ENCODE measurements around the gene NOL6. TPM values are rescaled to one million over a fixed set of nuclear protein-coding genes. Genes with fewer than 3 reads are reported as not detected.
"Not testable (repeated sequence)": the region's sequence is repeated elsewhere in the genome, so short reads cannot be mapped to it uniquely, and the experiment has no call there.

Gene NOL6, protein sequence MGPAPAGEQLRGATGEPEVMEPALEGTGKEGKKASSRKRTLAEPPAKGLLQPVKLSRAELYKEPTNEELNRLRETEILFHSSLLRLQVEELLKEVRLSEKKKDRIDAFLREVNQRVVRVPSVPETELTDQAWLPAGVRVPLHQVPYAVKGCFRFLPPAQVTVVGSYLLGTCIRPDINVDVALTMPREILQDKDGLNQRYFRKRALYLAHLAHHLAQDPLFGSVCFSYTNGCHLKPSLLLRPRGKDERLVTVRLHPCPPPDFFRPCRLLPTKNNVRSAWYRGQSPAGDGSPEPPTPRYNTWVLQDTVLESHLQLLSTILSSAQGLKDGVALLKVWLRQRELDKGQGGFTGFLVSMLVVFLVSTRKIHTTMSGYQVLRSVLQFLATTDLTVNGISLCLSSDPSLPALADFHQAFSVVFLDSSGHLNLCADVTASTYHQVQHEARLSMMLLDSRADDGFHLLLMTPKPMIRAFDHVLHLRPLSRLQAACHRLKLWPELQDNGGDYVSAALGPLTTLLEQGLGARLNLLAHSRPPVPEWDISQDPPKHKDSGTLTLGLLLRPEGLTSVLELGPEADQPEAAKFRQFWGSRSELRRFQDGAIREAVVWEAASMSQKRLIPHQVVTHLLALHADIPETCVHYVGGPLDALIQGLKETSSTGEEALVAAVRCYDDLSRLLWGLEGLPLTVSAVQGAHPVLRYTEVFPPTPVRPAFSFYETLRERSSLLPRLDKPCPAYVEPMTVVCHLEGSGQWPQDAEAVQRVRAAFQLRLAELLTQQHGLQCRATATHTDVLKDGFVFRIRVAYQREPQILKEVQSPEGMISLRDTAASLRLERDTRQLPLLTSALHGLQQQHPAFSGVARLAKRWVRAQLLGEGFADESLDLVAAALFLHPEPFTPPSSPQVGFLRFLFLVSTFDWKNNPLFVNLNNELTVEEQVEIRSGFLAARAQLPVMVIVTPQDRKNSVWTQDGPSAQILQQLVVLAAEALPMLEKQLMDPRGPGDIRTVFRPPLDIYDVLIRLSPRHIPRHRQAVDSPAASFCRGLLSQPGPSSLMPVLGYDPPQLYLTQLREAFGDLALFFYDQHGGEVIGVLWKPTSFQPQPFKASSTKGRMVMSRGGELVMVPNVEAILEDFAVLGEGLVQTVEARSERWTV
- polyA plus RNA-seq: 10 to 100 TPM in 2 of 3 donors, 1 to 10 TPM in 1; 9.7 to 21.7 (median 18.8) TPM

DNA sequence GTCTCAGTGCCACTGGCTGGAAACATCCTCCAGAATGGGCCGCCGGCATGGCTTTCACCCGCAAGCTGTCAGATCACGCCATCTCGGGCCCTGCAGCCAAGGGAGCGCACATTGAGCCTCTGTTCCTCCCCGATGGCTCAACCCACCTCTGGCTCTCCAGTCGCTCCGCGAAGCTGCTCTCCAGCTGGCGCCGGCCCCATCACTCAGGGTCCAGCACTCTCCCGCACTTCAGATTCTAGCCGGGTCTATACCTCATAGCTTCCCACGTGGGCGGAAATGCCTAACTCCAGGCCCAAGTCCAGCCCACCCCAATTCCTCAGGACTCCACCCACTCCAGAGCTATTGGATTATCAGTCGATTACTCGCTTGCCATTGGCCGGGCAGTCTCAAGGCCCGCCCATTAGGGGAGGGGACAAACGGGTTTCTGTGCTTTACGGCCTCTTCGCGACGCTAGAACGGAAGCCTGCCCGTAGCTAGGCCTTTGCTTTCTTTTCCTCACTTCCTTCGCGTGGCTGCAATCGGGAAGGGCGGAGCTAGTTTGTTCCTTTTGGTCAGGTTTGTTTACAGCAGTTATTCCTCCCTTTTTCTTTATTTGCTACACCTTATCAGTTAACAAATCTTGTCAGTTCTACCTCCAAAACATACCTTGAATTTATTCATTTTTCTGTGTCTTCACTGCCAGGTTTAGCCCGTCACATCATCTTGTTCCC is at the start of gene NOL6:
TSS of gene NOL6 (minus strand) at position 282 of the 710 bp plus-strand sequence. CDS start at position 200, 82 bp downstream.
- no peaks in the 10 kb centered on the region for H3K9me3 Mint-ChIP-seq
- H3K27me3 Mint-ChIP-seq (ENCODE audit: low read depth in 3 of 3): peaks cover 6 to 8% (median 6%) of the 10 kb centered on the region in 3 donors
- peaks cover 6 to 23% (median 13%) of the 10 kb centered on the region in 3 donors for H3K36me3 Mint-ChIP-seq
- peak; percentile 98 to 99 (median 98) for DNase-seq
- H3K27ac Mint-ChIP-seq: peak within 1 kb of the TSS; percentile 92 to 99 (median 96)
- H3K4me1 Mint-ChIP-seq: peaks cover 20 to 36% of the 10 kb centered on the region in 2 donors
- peak within 1 kb of the TSS; percentile 97 to 100 (median 97) for H3K4me3 Mint-ChIP-seq

DNA sequence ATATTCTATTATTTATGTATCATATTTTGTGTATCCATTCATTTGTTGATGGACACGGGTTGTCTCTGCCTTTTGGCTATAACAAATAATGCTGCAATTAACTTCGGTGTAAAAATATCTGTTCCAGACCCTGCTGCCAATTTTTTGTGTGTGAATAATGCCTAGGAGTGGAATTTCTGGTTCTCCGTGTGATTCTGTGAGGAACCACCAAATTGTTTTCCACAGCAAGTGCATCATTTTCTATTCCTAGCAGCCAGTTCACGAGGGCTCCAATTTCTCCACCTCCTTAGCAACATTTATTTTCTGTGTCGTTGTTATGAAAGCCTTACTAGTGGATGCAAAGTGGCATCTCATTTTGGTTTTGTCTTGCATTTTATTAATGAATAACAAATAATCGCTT is 48.1 kb upstream of the NOL6 start:
- H3K4me1 Mint-ChIP-seq, H3K9me3 Mint-ChIP-seq, H3K36me3 Mint-ChIP-seq, DNase-seq, H3K4me3 Mint-ChIP-seq, H3K27ac Mint-ChIP-seq: not testable (repeated sequence)
- peaks cover 4 to 18% (median 7%) of the 10 kb centered on the region in 3 donors for H3K27me3 Mint-ChIP-seq (ENCODE audit: low read depth in 3 of 3)

DNA sequence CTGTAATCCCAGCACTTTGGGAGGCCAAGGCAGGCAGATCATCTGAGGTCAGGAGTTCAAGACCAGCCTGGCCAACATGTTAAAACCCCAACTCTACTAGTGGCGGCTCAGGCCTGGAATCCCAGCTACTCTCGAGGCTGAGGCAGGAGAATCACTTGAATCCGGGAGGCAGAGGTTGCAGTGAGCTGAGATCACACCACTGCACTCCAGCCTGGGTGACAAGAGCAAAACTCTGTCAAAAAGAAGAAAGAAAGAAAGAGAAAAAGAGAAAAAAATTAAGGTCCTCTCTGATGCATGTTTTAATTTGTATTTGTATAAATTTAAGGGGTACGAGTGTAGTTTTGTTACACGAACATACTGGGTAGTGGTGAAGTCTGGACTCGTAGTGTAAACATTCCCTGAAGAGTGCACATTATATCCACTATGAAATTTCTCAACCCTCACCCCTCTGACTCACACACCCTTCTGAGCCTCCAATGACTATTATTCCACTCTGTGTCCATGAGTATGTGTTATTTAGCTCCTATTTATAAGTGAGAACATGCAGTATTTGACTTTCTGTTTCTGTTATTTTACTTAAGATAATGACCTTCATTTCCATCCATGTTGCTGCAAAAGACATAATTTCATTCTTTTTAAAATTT is 44.3 kb upstream of the NOL6 start:
- not testable (repeated sequence) for H3K36me3 Mint-ChIP-seq, H3K9me3 Mint-ChIP-seq, H3K4me3 Mint-ChIP-seq, DNase-seq, H3K4me1 Mint-ChIP-seq, H3K27ac Mint-ChIP-seq
- peaks cover 1 to 12% (median 8%) of the 10 kb centered on the region in 3 donors for H3K27me3 Mint-ChIP-seq (ENCODE audit: low read depth in 3 of 3)

DNA sequence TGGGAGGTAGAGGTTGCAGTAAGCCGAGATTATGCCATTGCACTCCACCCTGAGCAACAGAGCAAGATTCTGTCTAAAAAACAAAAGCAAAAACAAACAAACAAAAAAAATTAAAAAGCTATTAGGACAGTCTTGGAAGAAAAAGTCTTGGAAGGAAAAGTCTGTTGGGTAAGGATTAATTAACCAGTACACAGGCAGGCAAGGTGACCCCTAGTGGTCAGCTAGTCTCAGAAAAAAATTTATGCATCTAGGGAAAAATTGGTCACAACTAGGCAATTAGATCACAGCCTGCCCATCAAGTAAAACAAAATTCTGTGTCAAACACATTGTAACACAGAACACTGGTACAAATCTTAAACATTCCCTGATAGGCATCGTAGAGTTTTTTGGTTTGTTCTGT is 43.6 kb upstream of the NOL6 start:
- H3K4me1 Mint-ChIP-seq: no peaks in the 10 kb centered on the region
- no peak overlapping the region for H3K27ac Mint-ChIP-seq
- peak; percentile 4 to 9 (median 4) for DNase-seq
- no peak overlapping the region for H3K4me3 Mint-ChIP-seq
- H3K36me3 Mint-ChIP-seq: no peaks in the 10 kb centered on the region
- H3K9me3 Mint-ChIP-seq: no peaks in the 10 kb centered on the region
- H3K27me3 Mint-ChIP-seq (ENCODE audit: low read depth in 3 of 3): peaks cover 1 to 13% (median 9%) of the 10 kb centered on the region in 3 donors

DNA sequence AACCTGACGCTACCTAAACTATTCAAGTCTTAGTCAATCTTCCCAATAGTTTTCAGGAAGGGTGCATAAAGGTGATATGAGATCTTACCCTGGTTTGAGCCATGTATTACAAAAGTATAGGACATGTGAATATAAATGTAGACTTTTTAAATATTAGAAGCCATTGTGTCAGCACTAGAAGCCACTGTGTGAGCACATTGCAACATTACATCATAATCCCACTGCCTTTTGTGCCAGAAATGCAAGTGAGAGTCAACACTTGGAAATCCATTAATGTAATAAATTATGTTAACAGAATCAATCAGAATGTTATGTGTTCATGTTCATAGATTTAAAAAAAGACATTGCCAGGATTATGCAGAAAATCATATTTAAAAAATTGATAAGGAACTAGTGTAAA is 42.7 kb upstream of the NOL6 start:
- H3K27me3 Mint-ChIP-seq (ENCODE audit: low read depth in 3 of 3): peaks cover 0 to 17% (median 12%) of the 10 kb centered on the region in 3 donors
- not testable (repeated sequence) for H3K36me3 Mint-ChIP-seq, H3K9me3 Mint-ChIP-seq

DNA sequence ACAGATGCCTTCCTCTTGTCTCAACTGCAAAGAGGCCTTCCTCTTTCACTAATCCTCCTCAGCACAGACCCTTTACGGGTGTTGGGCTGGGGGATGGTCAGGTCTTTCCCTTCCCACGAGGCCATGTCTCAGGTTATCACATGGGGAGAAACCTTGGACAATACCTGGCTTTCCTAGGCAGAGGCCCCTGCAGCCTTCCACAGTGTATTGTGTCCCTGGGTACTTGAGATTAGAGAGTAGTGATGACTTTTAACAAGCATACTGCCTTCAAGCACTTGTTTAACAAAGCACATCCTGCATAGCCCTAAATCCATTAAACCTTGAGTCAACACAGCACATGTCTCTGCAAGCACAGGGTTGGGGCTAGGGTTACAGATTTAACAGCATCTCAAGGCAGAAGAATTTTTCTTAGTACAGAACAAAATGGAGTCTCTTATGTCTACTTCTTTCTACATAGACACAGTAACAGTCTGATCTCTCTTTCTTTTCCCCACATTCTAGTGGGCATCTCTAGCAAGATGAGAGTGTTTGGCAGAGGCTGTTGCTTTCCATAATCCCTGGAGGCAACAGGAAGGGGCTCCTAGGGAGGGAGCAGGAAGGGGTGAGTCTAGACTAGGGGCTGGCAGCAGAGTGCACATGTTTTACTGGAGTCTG is 41.7 kb upstream of the NOL6 start:
- not testable (repeated sequence) for H3K27ac Mint-ChIP-seq, H3K4me1 Mint-ChIP-seq, H3K9me3 Mint-ChIP-seq, H3K36me3 Mint-ChIP-seq, DNase-seq, H3K4me3 Mint-ChIP-seq
- H3K27me3 Mint-ChIP-seq (ENCODE audit: low read depth in 3 of 3): peaks cover 3 to 18% (median 13%) of the 10 kb centered on the region in 3 donors

More for the DNA sequence above, 42.7 kb upstream of the NOL6 start:
- H3K4me3 Mint-ChIP-seq, H3K4me1 Mint-ChIP-seq, DNase-seq, H3K27ac Mint-ChIP-seq: not testable (repeated sequence)

DNA sequence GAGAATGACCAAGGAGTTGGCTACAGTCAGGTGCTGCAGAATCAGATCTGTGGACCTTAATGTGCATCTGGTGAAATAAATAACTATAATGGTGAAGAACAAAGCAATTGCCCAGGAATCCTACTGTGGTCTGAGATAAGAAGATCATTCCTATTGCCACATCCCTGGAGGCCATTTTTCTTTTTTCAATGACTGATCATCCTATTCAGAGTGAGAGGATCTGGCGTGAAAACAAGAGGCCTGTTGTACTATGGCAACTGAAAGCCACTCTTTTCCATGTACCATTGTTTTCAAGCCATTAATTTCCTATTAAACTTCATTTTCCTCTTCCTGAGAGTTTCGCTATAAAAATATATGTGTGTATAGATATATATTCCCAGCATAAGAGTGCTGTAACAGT is 38.8 kb upstream of the NOL6 start:
- peak overlapping the region in 1 of 5 donors; percentile 14 for H3K4me3 Mint-ChIP-seq
- not testable (repeated sequence) for H3K36me3 Mint-ChIP-seq, H3K27ac Mint-ChIP-seq, H3K4me1 Mint-ChIP-seq, H3K9me3 Mint-ChIP-seq, DNase-seq
- peaks cover 4 to 17% (median 9%) of the 10 kb centered on the region in 3 donors for H3K27me3 Mint-ChIP-seq (ENCODE audit: low read depth in 3 of 3)

DNA sequence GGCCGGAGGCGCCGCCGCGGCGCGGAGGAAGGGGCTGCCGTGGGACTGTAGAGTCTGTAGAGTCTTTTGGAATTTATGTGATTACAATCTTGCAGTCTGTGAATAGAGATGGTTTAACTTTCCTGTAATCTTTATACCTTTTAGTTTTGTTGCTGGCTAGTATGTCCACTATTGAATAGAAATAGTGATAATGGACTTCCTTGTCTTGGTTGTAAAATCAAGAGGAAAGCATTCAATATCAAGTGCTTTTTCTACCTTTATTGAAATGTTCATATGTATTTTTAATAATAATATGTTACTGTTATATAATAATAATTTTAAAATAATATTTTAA is 37.4 kb upstream of the NOL6 start:
- Mint-ChIP-seq H3K27me3 (ENCODE audit: low read depth in 3 of 3) (peaks cover 4 to 17% (median 5%) of the 10 kb centered on the region in 3 donors), H3K27ac (peak overlapping the region in 4 of 6 donors; percentile 75 to 95 (median 84)), H3K4me3 (peak overlapping the region; percentile 90 to 98 (median 96))
- DNase-seq, H3K36me3 Mint-ChIP-seq, H3K4me1 Mint-ChIP-seq, H3K9me3 Mint-ChIP-seq: not testable (repeated sequence)

DNA sequence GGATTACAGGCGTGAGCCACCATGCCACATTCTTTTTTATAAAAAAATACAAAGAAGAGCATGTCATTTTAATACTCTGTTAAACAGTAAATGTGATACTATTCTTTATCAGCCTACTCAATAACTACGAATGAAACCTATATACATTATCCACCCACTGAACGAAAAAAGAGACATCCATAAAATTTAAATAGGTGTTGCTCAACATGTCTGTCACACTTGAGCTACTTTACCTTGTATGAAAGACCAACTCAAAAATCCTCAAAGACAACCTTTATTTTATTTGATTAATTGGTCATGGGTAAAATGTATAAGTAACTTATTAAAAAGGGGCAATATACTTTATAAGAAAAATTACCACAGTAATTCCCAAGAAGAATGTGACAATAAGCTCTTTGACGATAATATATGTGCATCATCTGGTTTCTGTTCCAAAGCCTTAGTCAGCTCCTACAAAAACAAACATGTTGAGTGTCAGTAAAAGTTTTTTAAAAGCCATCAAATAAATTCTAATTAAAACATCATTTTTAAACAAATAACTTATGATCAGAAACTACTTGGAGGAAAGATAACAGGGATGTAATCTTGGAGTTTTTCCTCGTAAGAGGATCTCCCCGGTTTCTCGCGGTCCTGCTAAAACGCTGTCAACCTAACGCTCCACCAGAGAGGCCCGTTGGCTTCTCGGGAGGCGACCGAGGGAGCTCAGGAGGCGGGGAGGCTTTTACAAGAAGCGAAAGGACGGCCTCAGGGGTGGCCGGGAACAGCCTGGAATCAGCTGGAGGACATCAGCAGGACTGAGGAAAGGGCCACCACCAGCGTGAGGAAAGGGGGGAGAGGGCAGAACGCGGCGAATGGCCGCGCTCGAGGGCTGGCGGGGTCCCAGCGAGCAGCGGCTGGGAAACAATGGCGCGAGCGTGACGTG is 36.8 kb upstream of the NOL6 start:
- H3K9me3 Mint-ChIP-seq: no peaks in the 10 kb centered on the region
- peak overlapping the region; percentile 70 to 95 (median 79) for H3K27ac Mint-ChIP-seq
- H3K36me3 Mint-ChIP-seq: no peaks in the 10 kb centered on the region
- H3K4me3 Mint-ChIP-seq: peak overlapping the region; percentile 90 to 98 (median 96)
- H3K27me3 Mint-ChIP-seq (ENCODE audit: low read depth in 3 of 3): peaks cover 4 to 17% (median 5%) of the 10 kb centered on the region in 3 donors
- peaks cover 0 to 8% of the 10 kb centered on the region in 2 donors for H3K4me1 Mint-ChIP-seq
- peak; percentile 5 to 16 (median 15) for DNase-seq

DNA sequence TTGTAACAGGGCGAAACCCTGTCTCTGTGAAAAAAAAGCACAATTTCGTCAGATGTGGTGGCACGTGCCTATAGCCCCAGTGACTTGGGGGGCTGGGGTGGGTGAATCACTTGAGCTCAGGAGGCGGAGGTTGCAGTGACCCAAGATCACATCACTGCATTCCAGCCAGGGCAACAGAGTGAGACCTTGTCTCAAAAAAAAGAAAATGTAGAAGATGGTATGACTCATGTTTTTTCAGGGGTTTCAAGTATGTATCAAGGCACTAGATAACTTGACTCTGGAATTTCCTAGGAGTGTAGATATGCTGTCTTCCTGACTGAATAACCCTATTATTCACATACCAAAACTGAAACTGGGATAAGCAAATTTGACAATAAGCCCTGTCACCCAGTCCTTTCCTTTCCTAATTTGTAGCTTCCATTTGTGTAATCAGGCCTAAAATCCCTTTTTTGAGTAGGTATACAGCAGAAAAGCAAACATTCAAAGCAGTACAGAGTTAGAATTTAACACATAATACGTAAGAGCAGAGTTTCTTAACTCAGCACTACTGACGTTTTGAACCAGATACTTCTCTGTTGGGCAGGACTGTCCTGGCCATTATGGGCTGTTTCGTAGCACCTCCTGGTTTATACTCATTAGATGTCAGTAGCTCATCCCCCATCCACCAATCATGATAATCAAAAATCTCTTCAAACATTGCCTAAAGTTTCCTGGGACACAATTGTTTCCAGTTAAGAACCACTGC is 33.1 kb upstream of the NOL6 start:
- no peaks in the 10 kb centered on the region for H3K36me3 Mint-ChIP-seq
- no peak for DNase-seq

DNA sequence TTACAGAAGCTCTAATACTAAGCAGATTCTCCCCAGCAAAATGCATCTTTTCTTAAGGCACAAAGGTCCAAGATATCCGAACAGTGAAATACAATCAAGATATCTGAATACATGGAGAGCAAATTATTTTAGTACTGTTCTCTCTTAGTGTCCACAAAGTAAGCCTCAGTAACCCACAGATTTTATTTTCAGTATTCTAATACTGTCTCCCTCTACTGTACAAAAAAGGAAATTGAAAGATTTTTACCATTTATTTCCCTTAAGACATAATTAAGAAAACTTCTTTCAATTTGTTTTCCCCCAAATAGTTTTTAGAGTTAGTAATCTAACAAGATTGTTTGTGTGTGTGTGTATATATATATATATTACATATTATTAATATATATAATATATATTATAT is 24.7 kb upstream of the NOL6 start:
- no peak for DNase-seq
- no peak overlapping the region for H3K27ac Mint-ChIP-seq
- H3K4me1 Mint-ChIP-seq: no peaks in the 10 kb centered on the region
- peaks cover 0 to 5% (median 0%) of the 10 kb centered on the region in 3 donors for H3K27me3 Mint-ChIP-seq (ENCODE audit: low read depth in 3 of 3)
- no peak overlapping the region for H3K4me3 Mint-ChIP-seq
- H3K36me3 Mint-ChIP-seq: no peaks in the 10 kb centered on the region
- no peaks in the 10 kb centered on the region for H3K9me3 Mint-ChIP-seq

More for the DNA sequence above, 33.1 kb upstream of the NOL6 start:
- Mint-ChIP-seq H3K27ac (no peak overlapping the region), H3K4me3 (no peak overlapping the region), H3K9me3 (no peaks in the 10 kb centered on the region), H3K4me1 (peaks cover 0 to 8% of the 10 kb centered on the region in 2 donors), H3K27me3 (ENCODE audit: low read depth in 3 of 3) (peaks cover 4% of the 10 kb centered on the region in 3 donors)

Data from immature natural killer cell (primary cell).